HepG2 (cell line): ENCODE data around the gene CLRN2. TPM values are rescaled to one million over a fixed set of nuclear protein-coding genes. Genes with fewer than 3 reads are reported as not detected.

Experiments used
- ARNTL ChIP-seq: sonication (generic); formaldehyde crosslinking; IDR thresholded peaks from 2 replicates; pipeline ENCODE4 v1.4.0; 2020; ENCODE audit warnings: mild to moderate bottlenecking, missing genetic modification reagents
- ATF1 ChIP-seq: IDR thresholded peaks from 2 replicates; pipeline ENCODE4 v1.6.1; 2016; ENCODE audit warnings: mild to moderate bottlenecking, control low read depth
- CCDC6 ChIP-seq: sonication (generic); formaldehyde crosslinking; IDR thresholded peaks from 2 replicates; pipeline ENCODE4 v1.8.1; 2022; ENCODE audit warnings: mild to moderate bottlenecking, missing genetic modification reagents, moderate library complexity
- CHD4 ChIP-seq: fragments of 200-600 bp; sonication (generic); IDR thresholded peaks from 2 replicates; pipeline ENCODE4 v1.7.0; 2017; ENCODE audit warnings: mild to moderate bottlenecking, low read length, borderline replicate concordance
- DPF2 ChIP-seq: sonication (generic); formaldehyde crosslinking; IDR thresholded peaks from 2 replicates; pipeline ENCODE4 v1.4.0; 2020; ENCODE audit warnings: mild to moderate bottlenecking, low read depth, missing genetic modification reagents, borderline replicate concordance
- FOXA3 ChIP-seq: IDR thresholded peaks from 2 replicates; pipeline ENCODE4 v1.6.1; 2016; ENCODE audit warnings: missing genetic modification reagents, missing compliant biosample characterization
- GATAD2A ChIP-seq: IDR thresholded peaks from 2 replicates; pipeline ENCODE4 v1.6.1; 2016
- HDAC2 ChIP-seq: sonication (generic); formaldehyde crosslinking; IDR thresholded peaks from 2 replicates; pipeline ENCODE4 v1.4.0; 2020; ENCODE audit warnings: missing genetic modification reagents
- NR0B2 ChIP-seq: sonication (generic); formaldehyde crosslinking; IDR thresholded peaks from 2 replicates; pipeline ENCODE4 v1.4.0; 2020; ENCODE audit warnings: mild to moderate bottlenecking, missing genetic modification reagents
- RXRB ChIP-seq: IDR thresholded peaks from 2 replicates; pipeline ENCODE4 v1.6.1; 2016; ENCODE audit warnings: borderline replicate concordance, missing genetic modification reagents, missing compliant biosample characterization
- SPEN ChIP-seq: sonication (generic); formaldehyde crosslinking; IDR thresholded peaks from 2 replicates; pipeline ENCODE4 v1.5.1; 2020; ENCODE audit warnings: low read depth, mild to moderate bottlenecking, missing genetic modification reagents
- ZBTB26 ChIP-seq: IDR thresholded peaks from 2 replicates; pipeline ENCODE4 v1.6.1; 2016; ENCODE audit warnings: missing compliant biosample characterization, missing genetic modification reagents, borderline replicate concordance
- ZGPAT ChIP-seq: IDR thresholded peaks from 2 replicates; pipeline ENCODE4 v1.6.1; 2016; ENCODE audit warnings: mild to moderate bottlenecking
- ZNF121 ChIP-seq: sonication (generic); formaldehyde crosslinking; IDR thresholded peaks from 2 replicates; pipeline ENCODE4 v1.5.0; 2020; ENCODE audit warnings: mild to moderate bottlenecking, missing genetic modification reagents
- polyA plus RNA-seq, 8 experiments: library from polyadenylated mRNA; depleted of rRNA in 3 of 8; stranded (reverse) in 7 of 8; unstranded in 1 of 8; fragments of >200 nt; fragmentation: Illumina TruSeq in 4 of 8; extraction: Trizol in 4 of 8; gene quantifications; 2 replicates each; pipeline versions ENCODE4 v1.2.1 to v1.2.3, GENCODE V29; 2011 to 2016; ENCODE audit warnings: low read depth in 4 of 8, missing spikeins in 1 of 8, mixed read lengths in 1 of 8; ENCODE audit not compliant: insufficient read depth in 1 of 8
- total RNA-seq, 5 experiments: library from RNA; depleted of rRNA; stranded (reverse); fragments of >200 nt; fragmentation: Illumina TruSeq; extraction: Trizol; gene quantifications; 2 replicates each; pipeline ENCODE4 v1.2.3, GENCODE V29; 2016; ENCODE audit warnings: low read depth in 1 of 5
- TF ChIP-seq, protein P1 (sequence below): sonication (generic); formaldehyde crosslinking; IDR thresholded peaks from 2 replicates; pipeline ENCODE4 v1.5.1; 2020; ENCODE audit warnings: mild to moderate bottlenecking, missing genetic modification reagents, borderline replicate concordance
- TF ChIP-seq, protein P2 (sequence below): sonication (generic); formaldehyde crosslinking; IDR thresholded peaks from 2 replicates; pipeline ENCODE4 v1.4.0; 2020; ENCODE audit warnings: missing genetic modification reagents

Gene CLRN2
- total and polyA plus RNA-seq, 2 of the 13 experiments (the other 11 are each of a cell fraction or from before 2014, with no cell fraction given), result not detected

DNA sequence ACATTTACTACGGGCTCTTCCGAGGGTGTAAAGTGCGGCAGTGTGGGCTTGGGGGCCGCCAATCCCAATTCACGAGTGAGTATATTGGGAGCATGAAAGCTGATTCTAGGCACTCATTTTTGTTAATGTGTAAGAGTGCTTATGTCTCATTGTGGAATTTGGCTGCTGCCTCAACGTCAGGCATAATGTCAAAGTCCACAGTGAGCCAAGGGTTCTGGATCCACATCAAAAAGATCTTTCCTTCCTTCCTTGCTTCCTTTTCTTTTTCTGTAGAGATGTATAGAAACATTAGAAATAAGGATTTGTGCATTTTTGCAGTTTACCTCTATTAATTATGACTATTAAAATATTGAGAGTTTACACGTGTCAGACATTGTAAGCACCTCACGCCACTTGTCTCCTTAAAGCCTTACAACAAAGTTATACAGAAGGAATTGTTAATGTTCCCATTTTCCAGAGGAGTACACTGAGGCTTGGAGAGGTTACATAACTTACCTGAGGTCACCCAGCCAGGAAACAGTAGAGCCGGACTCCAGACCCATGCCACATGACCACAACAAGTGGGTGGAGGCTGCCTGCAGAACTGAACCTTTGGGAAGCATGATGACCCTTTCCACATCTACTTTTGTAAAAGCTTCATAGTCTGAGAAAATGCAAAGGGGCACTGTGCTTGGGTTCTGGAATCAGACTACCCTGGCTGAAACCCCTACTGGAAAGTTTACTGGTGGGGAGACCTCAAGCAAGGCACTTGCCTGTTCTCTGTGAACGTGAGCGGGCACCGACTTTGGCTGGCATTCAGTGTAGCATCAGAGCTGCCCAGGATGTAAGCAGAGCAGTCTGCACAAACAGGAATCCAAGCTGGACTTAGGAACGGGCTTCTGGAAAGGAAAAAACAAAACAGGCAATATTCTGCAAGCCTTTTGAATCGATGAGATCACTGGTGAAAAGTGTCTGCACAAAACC lies 761 bp downstream of the CLRN2 start (continued):
- TF ChIP-seq, protein P1, sequence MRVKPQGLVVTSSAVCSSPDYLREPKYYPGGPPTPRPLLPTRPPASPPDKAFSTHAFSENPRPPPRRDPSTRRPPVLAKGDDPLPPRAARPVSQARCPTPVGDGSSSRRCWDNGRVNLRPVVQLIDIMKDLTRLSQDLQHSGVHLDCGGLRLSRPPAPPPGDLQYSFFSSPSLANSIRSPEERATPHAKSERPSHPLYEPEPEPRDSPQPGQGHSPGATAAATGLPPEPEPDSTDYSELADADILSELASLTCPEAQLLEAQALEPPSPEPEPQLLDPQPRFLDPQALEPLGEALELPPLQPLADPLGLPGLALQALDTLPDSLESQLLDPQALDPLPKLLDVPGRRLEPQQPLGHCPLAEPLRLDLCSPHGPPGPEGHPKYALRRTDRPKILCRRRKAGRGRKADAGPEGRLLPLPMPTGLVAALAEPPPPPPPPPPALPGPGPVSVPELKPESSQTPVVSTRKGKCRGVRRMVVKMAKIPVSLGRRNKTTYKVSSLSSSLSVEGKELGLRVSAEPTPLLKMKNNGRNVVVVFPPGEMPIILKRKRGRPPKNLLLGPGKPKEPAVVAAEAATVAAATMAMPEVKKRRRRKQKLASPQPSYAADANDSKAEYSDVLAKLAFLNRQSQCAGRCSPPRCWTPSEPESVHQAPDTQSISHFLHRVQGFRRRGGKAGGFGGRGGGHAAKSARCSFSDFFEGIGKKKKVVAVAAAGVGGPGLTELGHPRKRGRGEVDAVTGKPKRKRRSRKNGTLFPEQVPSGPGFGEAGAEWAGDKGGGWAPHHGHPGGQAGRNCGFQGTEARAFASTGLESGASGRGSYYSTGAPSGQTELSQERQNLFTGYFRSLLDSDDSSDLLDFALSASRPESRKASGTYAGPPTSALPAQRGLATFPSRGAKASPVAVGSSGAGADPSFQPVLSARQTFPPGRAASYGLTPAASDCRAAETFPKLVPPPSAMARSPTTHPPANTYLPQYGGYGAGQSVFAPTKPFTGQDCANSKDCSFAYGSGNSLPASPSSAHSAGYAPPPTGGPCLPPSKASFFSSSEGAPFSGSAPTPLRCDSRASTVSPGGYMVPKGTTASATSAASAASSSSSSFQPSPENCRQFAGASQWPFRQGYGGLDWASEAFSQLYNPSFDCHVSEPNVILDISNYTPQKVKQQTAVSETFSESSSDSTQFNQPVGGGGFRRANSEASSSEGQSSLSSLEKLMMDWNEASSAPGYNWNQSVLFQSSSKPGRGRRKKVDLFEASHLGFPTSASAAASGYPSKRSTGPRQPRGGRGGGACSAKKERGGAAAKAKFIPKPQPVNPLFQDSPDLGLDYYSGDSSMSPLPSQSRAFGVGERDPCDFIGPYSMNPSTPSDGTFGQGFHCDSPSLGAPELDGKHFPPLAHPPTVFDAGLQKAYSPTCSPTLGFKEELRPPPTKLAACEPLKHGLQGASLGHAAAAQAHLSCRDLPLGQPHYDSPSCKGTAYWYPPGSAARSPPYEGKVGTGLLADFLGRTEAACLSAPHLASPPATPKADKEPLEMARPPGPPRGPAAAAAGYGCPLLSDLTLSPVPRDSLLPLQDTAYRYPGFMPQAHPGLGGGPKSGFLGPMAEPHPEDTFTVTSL (CRISPR knock-in tag), result no peak
- TF ChIP-seq ATF1 (CRISPR knock-in tag), result peak; percentile 44; the same call in 1 of the 2 replicates
- peak; percentile 97; the same call in 1 of the 2 replicates for TF ChIP-seq CHD4
- TF ChIP-seq GATAD2A, result peak; percentile 47; the same call in 1 of the 2 replicates
- TF ChIP-seq CCDC6 (CRISPR knock-in tag), result no peak
- TF ChIP-seq FOXA3, result 0 out of 2 replicates have a peak, but pooled peaks have one; percentile 11
- peak; percentile 67; the same call in 1 of the 2 replicates for TF ChIP-seq ZNF121 (CRISPR knock-in tag)
- TF ChIP-seq HDAC2 (CRISPR knock-in tag), result peak; percentile 51; the same call in 1 of the 2 replicates
- TF ChIP-seq ZGPAT (CRISPR knock-in tag), result peak; percentile 34; the same call in 1 of the 2 replicates
- TF ChIP-seq NR0B2 (CRISPR knock-in tag), result no peak
- TF ChIP-seq SPEN (CRISPR knock-in tag), result no peak
- TF ChIP-seq RXRB, result peak; percentile 67
- TF ChIP-seq ZBTB26 (CRISPR knock-in tag), result no peak
- 0 out of 2 replicates have a peak, but pooled peaks have one; percentile 33 for TF ChIP-seq ARNTL (CRISPR knock-in tag)
- TF ChIP-seq DPF2 (CRISPR knock-in tag), result 0 out of 2 replicates have a peak, but pooled peaks have one; percentile 49
- TF ChIP-seq, protein P2, sequence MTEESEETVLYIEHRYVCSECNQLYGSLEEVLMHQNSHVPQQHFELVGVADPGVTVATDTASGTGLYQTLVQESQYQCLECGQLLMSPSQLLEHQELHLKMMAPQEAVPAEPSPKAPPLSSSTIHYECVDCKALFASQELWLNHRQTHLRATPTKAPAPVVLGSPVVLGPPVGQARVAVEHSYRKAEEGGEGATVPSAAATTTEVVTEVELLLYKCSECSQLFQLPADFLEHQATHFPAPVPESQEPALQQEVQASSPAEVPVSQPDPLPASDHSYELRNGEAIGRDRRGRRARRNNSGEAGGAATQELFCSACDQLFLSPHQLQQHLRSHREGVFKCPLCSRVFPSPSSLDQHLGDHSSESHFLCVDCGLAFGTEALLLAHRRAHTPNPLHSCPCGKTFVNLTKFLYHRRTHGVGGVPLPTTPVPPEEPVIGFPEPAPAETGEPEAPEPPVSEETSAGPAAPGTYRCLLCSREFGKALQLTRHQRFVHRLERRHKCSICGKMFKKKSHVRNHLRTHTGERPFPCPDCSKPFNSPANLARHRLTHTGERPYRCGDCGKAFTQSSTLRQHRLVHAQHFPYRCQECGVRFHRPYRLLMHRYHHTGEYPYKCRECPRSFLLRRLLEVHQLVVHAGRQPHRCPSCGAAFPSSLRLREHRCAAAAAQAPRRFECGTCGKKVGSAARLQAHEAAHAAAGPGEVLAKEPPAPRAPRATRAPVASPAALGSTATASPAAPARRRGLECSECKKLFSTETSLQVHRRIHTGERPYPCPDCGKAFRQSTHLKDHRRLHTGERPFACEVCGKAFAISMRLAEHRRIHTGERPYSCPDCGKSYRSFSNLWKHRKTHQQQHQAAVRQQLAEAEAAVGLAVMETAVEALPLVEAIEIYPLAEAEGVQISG (CRISPR knock-in tag), result no peak
